Neural cell (in vitro differentiated cells): ENCODE results near the gene AFF1.

Experiments used
- CTCF ChIP-seq: fragments of 450-650 bp; IDR thresholded peaks from 2 replicates; pipeline ENCODE4 v1.5.1; 2014; ENCODE audit warnings: antibody characterized with exemption, mild to moderate bottlenecking, moderate library complexity; ENCODE audit not compliant: poor library complexity, severe bottlenecking
- RAD21 ChIP-seq: fragments of 450-650 bp; conservative IDR thresholded peaks from 2 replicates; pipeline ENCODE4 v1.6.1; 2014; ENCODE audit warnings: antibody characterized with exemption, mild to moderate bottlenecking, moderate library complexity

- TF ChIP-seq CTCF, result no peak
- no peak for TF ChIP-seq RAD21
Observed at GRCh38 chr4:87166296-87166854, 231.6 kb downstream of the AFF1 start.
